HG03060 (cell line): ENCODE data around the gene TARM1.

ENCODE experiments used
- ATAC-seq: cut with Tn5 transposase; IDR thresholded peaks from one replicate; pipeline ENCODE4 v1.9.1; 2021; ENCODE audit warnings: low read depth, moderate number of reproducible peaks; ENCODE audit not compliant: unreplicated experiment

Gene TARM1

GRCh38 chr19:54035215-54036178, 45.7 kb downstream of the TARM1 start:
- no peak for ATAC-seq

- ATAC-seq, result no peak
Measured at GRCh38 chr19:54030895-54031586, 50.1 kb downstream of the TARM1 start.

- no peak for ATAC-seq
Measured at GRCh38 chr19:54029930-54030490, 51.2 kb downstream of the TARM1 start.

- no peak for ATAC-seq
Measured at GRCh38 chr19:54029301-54029700, 51.9 kb downstream of the TARM1 start.

- no peak for ATAC-seq
Measured at GRCh38 chr19:54026656-54027055, 54.5 kb downstream of the TARM1 start.

- ATAC-seq, result no peak
Measured at GRCh38 chr19:54024660-54025059, 56.5 kb downstream of the TARM1 start.

GRCh38 chr19:54023191-54023590, 58.0 kb downstream of the TARM1 start:
- ATAC-seq, result no peak

- ATAC-seq, result no peak
Measured at GRCh38 chr19:54021932-54022331, 59.2 kb downstream of the TARM1 start.

- no peak for ATAC-seq
Measured at GRCh38 chr19:54021363-54021762, 59.8 kb downstream of the TARM1 start.
